LNCAP (cell line): Measurements from ENCODE around the gene VWA5B1.

Experiments used
- TF ChIP-seq, protein P1 (sequence below): fragments of 450-650 bp; IDR thresholded peaks from 2 replicates; pipeline ENCODE4 v1.5.1; 2017; ENCODE audit warnings: mild to moderate bottlenecking

Gene VWA5B1

DNA sequence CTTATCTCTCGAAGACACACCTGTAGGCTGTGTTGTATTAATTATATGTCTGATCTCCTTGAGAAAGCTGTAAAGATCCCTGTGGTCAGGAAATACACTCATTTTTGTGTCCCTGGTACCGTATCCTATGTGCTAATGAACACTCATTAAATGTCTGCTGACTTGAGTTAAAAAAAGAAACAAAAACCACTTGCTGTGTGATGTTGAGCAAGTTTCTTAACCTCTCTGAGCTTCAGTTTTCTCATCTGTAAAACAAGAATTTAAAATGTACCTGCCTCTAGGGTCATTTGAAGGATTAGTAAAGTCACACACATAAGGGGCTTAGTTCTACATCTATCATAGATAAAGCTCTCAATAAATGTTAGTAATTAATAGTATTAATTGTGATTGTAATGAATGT lies 91.3 kb downstream of the VWA5B1 start:
- TF ChIP-seq, protein P1, sequence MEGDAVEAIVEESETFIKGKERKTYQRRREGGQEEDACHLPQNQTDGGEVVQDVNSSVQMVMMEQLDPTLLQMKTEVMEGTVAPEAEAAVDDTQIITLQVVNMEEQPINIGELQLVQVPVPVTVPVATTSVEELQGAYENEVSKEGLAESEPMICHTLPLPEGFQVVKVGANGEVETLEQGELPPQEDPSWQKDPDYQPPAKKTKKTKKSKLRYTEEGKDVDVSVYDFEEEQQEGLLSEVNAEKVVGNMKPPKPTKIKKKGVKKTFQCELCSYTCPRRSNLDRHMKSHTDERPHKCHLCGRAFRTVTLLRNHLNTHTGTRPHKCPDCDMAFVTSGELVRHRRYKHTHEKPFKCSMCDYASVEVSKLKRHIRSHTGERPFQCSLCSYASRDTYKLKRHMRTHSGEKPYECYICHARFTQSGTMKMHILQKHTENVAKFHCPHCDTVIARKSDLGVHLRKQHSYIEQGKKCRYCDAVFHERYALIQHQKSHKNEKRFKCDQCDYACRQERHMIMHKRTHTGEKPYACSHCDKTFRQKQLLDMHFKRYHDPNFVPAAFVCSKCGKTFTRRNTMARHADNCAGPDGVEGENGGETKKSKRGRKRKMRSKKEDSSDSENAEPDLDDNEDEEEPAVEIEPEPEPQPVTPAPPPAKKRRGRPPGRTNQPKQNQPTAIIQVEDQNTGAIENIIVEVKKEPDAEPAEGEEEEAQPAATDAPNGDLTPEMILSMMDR, result no peak

DNA sequence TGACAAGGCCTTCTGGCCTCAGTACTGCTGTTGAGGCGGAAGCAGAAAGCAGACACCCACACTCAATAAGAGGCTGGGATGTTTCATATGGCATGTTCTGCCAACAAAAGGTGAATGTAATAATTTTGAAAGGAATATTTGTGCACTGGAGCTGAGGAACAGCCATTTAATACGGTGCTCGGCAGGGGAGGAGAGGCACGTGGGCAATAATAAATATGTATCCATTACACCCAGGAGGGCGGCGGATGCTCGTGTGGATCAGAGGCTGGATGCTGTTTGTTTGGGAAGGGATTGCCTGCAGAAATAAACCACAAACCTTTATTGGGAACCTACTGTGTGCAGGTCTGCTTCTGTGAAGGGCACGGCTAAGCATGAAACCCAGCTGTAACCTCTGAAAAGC lies 92.0 kb downstream of the VWA5B1 start:
- TF ChIP-seq, protein P1, result no peak

DNA sequence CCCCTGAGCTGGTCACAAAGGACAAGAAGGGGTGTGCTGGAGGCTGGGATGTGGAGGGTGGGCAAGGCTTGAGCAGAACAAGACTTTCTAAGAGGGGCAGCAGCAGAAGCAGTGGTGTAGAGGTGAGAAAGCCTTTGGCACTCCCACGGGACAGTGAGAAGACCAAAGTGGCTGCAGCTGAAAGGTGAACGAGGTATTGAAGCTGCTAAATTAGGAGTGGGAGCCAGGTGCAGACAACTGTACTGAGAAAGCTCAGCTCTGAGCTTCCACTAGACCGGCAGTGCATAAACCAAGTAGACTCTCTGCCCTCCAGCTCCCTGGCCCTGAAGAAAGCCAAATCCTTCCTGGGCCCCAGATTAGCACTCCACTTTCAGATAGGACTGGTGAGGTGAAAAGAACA lies 93.0 kb downstream of the VWA5B1 start:
- TF ChIP-seq, protein P1, result no peak

DNA sequence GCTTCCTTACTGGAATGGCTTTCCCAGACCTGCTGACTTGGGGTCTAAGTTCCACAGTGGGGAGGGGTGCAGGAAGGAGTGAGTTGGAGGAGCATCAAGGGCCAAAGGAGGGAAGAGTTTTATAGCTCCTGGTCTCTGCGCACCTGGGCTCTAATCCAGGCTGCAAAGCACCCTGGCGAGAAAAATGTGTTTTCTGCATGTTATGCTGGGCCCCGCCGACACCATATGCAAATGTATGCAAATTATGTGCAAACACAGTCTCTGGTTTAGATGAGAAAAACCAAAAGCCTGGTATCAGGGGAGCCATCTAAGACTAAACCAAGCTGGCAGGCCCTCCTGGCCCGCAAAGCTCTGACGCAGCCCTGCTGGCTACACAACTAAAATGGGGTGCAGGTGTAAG lies 95.0 kb downstream of the VWA5B1 start:
- TF ChIP-seq, protein P1, result no peak

DNA sequence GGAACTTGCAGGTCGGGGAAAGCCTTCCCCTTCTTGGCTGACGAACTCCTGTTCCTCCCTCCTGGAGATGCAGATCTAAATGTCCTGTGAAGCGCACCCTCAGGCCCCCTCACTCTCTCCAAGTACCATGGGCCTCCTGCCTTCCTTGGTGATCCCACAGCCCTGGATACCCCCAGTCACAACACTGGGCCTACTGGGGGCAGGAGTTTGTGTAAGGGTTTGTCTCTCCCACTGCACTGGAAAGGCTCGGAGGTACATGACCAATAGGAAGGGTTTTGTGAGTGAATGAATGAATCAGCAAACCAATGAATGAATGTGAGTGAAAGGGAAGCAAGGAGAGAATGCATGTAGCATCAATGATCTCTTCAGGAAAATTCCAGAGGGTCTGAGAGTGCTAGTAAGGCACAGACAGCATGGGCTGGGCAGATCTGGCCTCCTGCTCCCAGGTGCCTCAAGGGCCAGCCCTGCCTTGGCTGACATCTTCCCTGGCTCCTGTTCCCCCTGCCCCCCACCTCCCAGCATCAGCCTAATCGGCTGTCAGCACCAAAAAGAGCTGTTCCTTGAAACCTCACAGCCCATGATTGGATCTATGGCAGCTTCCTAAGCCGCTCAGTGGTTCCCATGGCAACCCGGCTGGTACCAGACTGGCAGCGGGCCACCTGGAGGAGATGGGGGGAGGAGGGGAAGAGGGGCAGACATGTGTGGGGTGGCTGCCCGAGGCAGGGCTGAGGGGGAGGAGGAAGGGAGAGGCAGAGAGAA lies 95.8 kb downstream of the VWA5B1 start:
- TF ChIP-seq, protein P1, result no peak

DNA sequence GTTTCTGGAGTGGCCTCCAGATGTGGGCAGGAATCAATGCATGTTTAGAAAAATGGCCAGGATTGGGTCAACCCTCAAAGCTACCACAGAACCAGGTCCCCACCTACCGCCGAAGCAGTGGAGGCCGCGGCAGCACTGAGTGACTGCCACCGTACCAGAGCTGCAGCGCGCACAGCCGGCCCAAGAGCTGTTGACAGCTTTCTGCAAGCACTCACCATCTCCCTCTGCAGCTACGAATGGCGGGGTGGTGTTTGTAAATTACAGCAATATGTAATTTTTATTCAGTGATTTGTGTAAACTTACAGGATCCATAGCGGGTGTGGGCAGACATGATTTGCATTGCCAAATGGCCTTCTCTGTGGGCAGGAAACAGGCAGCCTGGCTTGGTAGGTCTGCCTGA lies 98.9 kb downstream of the VWA5B1 start:
- TF ChIP-seq, protein P1, result no peak

DNA sequence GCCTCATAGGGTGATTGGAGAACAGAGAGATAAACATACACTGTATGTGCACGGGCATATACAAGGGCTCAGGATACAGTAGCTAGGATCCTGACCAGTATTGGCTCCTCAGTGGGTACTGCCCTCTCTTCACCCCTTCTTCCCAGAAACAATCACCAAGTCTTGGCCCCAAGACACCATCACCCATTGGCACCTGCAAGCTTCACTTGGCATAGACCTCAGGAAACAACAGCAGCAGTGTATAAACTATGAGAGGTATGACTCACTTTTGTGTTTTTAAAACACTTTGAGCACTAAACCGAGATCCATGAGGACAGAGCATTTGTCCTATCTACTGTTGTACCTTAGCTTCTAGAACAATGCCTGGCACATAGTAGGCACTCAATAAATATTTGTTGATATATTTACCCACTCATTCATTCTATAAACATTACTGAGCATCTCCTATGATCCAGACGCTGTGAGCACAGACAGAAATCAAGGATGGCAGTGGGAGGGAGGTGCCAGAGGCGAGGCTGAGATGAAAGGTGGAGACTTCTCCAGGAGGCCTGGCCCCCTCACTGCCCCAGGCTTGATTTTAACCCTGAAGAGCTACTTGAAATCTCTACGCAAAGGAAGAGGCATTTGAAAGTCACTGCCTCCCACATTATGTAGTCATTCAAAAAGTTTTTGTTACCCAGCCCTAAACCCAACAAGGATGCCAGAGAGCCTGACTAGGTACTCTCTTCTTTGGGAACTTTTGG lies 100.1 kb downstream of the VWA5B1 start:
- TF ChIP-seq, protein P1, result no peak
